ENCODE results near the gene MARCKSL1. TPM values are rescaled to one million over a fixed set of nuclear protein-coding genes. Genes with fewer than 3 reads are reported as not detected.

MARCKSL1 gene
- total RNA-seq, 4 donors from 2014 or later: 0.75 to 2.6 (median 1.5) TPM

DNA sequence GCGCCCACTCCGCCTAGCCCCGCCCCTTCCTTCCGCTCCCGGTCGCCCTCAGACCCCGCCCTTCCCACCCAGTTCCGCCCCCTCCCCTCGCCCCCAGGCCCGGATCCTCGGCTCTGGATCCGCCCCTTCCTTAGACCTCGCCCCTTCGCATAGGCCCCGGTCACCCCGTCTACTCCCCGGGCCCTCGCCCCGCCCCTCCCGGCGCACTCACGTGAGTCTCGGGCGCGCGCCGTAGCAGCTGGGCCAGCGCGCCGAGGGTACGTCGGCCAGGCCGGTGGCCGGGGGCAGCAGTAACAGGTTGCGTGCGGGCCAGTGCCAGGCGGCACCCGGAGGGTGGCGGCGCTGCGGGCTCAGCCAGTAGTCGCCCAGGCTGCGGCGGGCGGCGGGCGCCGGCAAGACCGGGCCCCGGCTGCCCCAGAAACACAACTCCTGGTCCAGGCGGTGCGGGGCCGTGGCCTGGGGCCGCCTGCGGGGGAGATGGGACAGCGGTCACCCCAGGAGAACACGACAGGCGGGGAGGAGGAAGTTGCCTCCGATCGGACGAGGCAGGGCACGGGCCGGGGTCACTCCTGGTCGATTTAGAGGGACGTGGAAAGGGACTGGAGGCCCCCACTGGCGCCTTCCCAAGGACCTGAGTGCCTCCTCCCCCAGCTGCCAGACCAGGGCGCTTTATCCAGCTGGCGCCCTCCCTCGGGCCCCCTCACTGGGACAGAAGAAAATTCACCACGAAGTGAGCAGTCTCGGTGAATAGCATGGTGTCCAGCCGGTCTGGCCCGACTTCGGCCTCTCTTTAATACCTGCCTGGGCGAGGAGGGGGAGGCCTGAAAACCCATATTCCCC is 15.6 kb upstream of the MARCKSL1 start:
- ATAC-seq (peak; percentile 86 to 90), DNase-seq (peak; percentile 94 to 95)
- H3K36me3 ChIP-seq: peaks cover 0 to 8% of the 10 kb centered on the region in 2 donors
- H3K27me3 ChIP-seq: no peaks in the 10 kb centered on the region
- intact Hi-C loops (cut with DNase I; ENCODE audit: low total_unique reads): loop anchor here (1.0 kb wide), 2 partner anchors 15 to 43 kb away; partner anchors contain the start of genes BSDC1 and MARCKSL1
- in situ Hi-C loops (cut with MboI; ENCODE audit: low sequenced_read_pairs in 4 of 4): no loop called here
- H3K27ac ChIP-seq: peak overlapping the region; percentile 82 to 95 (median 93)
- H3K4me3 ChIP-seq: peak overlapping the region; percentile 65 to 87 (median 78)
- H3K9me3 ChIP-seq: no peaks in the 10 kb centered on the region
- TF ChIP-seq, protein P1, sequence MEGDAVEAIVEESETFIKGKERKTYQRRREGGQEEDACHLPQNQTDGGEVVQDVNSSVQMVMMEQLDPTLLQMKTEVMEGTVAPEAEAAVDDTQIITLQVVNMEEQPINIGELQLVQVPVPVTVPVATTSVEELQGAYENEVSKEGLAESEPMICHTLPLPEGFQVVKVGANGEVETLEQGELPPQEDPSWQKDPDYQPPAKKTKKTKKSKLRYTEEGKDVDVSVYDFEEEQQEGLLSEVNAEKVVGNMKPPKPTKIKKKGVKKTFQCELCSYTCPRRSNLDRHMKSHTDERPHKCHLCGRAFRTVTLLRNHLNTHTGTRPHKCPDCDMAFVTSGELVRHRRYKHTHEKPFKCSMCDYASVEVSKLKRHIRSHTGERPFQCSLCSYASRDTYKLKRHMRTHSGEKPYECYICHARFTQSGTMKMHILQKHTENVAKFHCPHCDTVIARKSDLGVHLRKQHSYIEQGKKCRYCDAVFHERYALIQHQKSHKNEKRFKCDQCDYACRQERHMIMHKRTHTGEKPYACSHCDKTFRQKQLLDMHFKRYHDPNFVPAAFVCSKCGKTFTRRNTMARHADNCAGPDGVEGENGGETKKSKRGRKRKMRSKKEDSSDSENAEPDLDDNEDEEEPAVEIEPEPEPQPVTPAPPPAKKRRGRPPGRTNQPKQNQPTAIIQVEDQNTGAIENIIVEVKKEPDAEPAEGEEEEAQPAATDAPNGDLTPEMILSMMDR (IDR thresholded peaks at IDR 0.05 in 4 of 5, conservative IDR thresholded peaks at IDR 0.05 in 1 of 5): peak in 2 of 5 experiments; percentile 4 to 44
- TF ChIP-seq POLR2A (IDR thresholded peaks at IDR 0.05): peak; percentile 97 to 98
- peaks cover 19 to 24% of the 10 kb centered on the region in 2 donors for H3K4me1 ChIP-seq

DNA sequence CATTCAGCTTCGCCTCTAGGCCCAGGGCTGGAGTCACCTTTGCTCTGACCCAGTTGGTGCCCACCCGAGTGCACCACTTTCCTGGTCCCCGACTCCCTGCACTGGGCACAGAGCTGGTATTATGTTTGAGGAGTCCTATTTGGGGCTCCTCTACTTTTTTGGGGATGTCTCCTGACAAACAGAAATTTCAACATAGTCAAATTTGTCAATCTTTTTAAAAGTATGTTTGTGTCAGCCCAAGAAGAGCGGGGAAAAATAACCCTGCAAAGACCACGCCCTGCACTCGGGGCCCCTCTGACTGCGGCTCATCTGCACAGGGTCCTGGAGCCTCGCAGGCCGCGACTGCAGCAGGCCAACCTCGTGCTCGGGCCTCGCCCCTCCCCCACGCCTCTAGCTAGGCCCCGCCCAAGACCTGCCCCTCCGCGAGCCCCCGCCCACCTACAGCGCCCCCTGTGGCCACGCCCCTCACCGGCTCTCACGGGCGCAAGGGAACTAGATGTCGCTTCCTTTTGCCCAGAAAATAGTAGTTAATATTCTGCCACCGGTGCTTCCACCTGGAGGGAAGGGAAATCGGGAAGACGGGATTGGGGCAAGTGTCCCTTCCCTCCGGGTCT is 14.9 kb upstream of the MARCKSL1 start:
- ATAC-seq (peak; percentile 66 to 68), DNase-seq (peak; percentile 48 to 74)
- peak overlapping the region; percentile 65 to 87 (median 78) for H3K4me3 ChIP-seq
- in situ Hi-C loops (cut with MboI; ENCODE audit: low sequenced_read_pairs in 4 of 4) (no loop called here), intact Hi-C loops (cut with DNase I; ENCODE audit: low total_unique reads) (loop anchor here (1.0 kb wide), 2 partner anchors 15 to 43 kb away; partner anchors contain the start of genes BSDC1 and MARCKSL1)
- TF ChIP-seq, protein P1 (IDR thresholded peaks at IDR 0.05 in 4 of 5, conservative IDR thresholded peaks at IDR 0.05 in 1 of 5): peak; percentile 26 to 91 (median 64)
- no peak for TF ChIP-seq POLR2A (IDR thresholded peaks at IDR 0.05)
- H3K36me3 ChIP-seq: peaks cover 0 to 8% of the 10 kb centered on the region in 2 donors
- H3K9me3 ChIP-seq: no peaks in the 10 kb centered on the region
- peak overlapping the region; percentile 82 to 95 (median 93) for H3K27ac ChIP-seq
- peaks cover 19 to 24% of the 10 kb centered on the region in 2 donors for H3K4me1 ChIP-seq
- no peaks in the 10 kb centered on the region for H3K27me3 ChIP-seq

DNA sequence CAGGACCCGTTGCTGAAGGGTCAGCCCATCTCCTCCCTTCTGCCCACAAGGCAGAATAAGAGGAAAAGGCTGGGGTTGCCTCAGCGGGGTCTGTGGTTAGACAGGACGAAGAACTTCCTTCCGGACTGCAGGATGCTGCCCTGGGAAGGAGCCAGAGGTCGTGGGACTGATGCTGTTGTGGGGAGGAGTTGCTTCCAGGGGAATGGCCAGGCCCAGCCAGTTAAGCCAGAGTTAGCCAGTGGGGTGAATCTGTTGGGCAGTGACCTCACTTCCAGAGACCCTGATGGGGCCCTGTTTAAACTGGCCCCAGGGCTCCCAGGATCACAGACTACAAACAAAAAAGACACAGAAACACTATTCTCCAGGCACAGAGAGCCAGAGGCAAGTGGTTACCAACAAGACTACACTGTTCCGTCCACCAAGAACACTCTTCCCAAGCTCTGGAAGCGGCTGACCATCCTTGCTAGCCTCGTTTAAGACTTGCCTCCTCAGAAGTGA is 13.2 kb upstream of the MARCKSL1 start:
- H3K36me3 ChIP-seq: no peaks in the 10 kb centered on the region
- in situ Hi-C loops (cut with MboI; ENCODE audit: low sequenced_read_pairs in 4 of 4) (no loop called here), intact Hi-C loops (cut with DNase I; ENCODE audit: low total_unique reads) (no loop called here)
- H3K27ac ChIP-seq: peak overlapping the region in 1 of 4 donors; percentile 36
- no peak for TF ChIP-seq POLR2A (IDR thresholded peaks at IDR 0.05)
- TF ChIP-seq, protein P1 (IDR thresholded peaks at IDR 0.05 in 4 of 5, conservative IDR thresholded peaks at IDR 0.05 in 1 of 5): no peak
- H3K4me3 ChIP-seq: no peak overlapping the region
- H3K4me1 ChIP-seq: peaks cover 19 to 24% of the 10 kb centered on the region in 2 donors
- ATAC-seq (no peak), DNase-seq (no peak)
- H3K27me3 ChIP-seq: no peaks in the 10 kb centered on the region
- no peaks in the 10 kb centered on the region for H3K9me3 ChIP-seq

DNA sequence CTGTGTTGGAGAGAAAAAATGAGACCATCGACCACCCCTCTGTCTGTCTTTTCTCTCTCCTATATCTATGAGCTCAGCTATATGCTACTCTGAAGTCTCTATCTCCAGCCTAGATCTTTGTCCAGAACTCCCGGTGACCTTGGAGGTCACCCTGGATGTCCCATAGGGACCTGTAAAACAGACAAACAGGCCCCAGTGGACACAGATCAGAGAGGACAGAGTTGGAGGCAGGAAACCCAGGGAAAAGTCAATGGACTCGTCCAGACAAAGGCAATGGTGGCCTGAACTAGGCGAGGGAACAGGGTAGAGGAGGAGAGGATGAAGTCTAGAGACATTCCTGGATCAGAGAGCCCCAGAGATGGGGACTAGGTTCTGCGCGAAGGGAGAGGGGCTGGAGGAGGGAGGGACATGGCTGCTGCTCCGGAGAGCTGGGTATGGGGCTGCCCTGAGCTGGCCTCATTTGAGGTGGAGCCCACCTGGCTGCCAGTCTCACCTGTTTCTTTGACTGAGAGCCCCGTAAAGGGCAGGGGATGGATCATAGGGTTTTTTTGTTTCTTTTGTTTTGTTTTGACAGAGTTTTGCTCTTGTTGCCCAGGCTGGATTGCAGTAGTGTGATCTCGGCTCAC is 10.6 kb upstream of the MARCKSL1 start:
- no peak for DNase-seq
- no peaks in the 10 kb centered on the region for H3K36me3 ChIP-seq
- no peaks in the 10 kb centered on the region for H3K27me3 ChIP-seq
- H3K4me3 ChIP-seq: no peak overlapping the region
- H3K4me1 ChIP-seq: peaks cover 0 to 7% of the 10 kb centered on the region in 2 donors
- in situ Hi-C loops (cut with MboI; ENCODE audit: low sequenced_read_pairs in 4 of 4) (no loop called here), intact Hi-C loops (cut with DNase I; ENCODE audit: low total_unique reads) (no loop called here)
- ATAC-seq: no peak
- TF ChIP-seq, protein P1 (IDR thresholded peaks at IDR 0.05 in 4 of 5, conservative IDR thresholded peaks at IDR 0.05 in 1 of 5): no peak
- no peak for TF ChIP-seq POLR2A (IDR thresholded peaks at IDR 0.05)
- H3K27ac ChIP-seq: no peak overlapping the region
- no peaks in the 10 kb centered on the region for H3K9me3 ChIP-seq

Measured in gastrocnemius medialis (tissue), 4 donors.